Spleen (tissue), 11 donors: Measurements from ENCODE around the gene MYRF. TPM values are rescaled to one million over a fixed set of nuclear protein-coding genes. Genes with fewer than 3 reads are reported as not detected.

Experiments used
- DNase-seq: peaks from one replicate; pipeline ENCODE4 v3.0.0-alpha.2; 2020
- H3K27ac ChIP-seq, 8 donors: fragments of 200-600 bp; sonication (generic) in 7 of 8; 1 replicate in 4 of 8; 2 replicates in 4 of 8; pipeline versions ENCODE4 v1.5.0 to v1.8.0; 2016 to 2021; ENCODE audit warnings: inconsistent platforms in 4 of 8, mild to moderate bottlenecking in 4 of 8, moderate library complexity in 1 of 8
- H3K27me3 ChIP-seq, 7 donors: fragments of 200-600 bp; sonication (generic) in 6 of 7; replicated peaks in 1 of 7; 1 replicate in 4 of 7; 2 replicates in 3 of 7; pipeline versions ENCODE4 v1.5.0 to v1.8.0; 2016 to 2021; ENCODE audit warnings: inconsistent platforms in 3 of 7, mild to moderate bottlenecking in 1 of 7
- H3K36me3 ChIP-seq, 6 donors: fragments of 200-600 bp; sonication (generic) in 5 of 6; 1 replicate in 4 of 6; 2 replicates in 2 of 6; pipeline versions ENCODE4 v1.5.0 to v1.8.0; 2016 to 2021; ENCODE audit warnings: inconsistent platforms in 2 of 6
- H3K4me1 ChIP-seq, 6 donors: fragments of 200-600 bp; sonication (generic) in 5 of 6; 1 replicate in 3 of 6; 2 replicates in 3 of 6; pipeline versions ENCODE4 v1.5.0 to v1.8.0; 2016 to 2021; ENCODE audit warnings: inconsistent platforms in 3 of 6
- H3K4me3 ChIP-seq, 8 donors: fragments of 200-600 bp; sonication (generic) in 7 of 8; 1 replicate in 4 of 8; 2 replicates in 4 of 8; pipeline versions ENCODE4 v1.5.0 to v1.8.0; 2016 to 2021; ENCODE audit warnings: inconsistent platforms in 4 of 8, mild to moderate bottlenecking in 4 of 8, moderate library complexity in 2 of 8
- H3K9me3 ChIP-seq, 8 donors: fragments of 200-600 bp; sonication (generic) in 7 of 8; 1 replicate in 4 of 8; 2 replicates in 4 of 8; pipeline versions ENCODE4 v1.5.0 to v1.8.0; 2016 to 2021; ENCODE audit warnings: inconsistent platforms in 4 of 8
- CTCF ChIP-seq, 11 experiments: fragments of 200-600 bp in 7 of 11; fragments of 450-650 bp in 4 of 11; sonication (generic) in 4 of 11; IDR thresholded peaks in 8 of 11; conservative IDR thresholded peaks in 3 of 11; 1 replicate in 7 of 11; 2 replicates in 4 of 11; pipeline versions ENCODE4 v1.4.0 to v1.8.0; 2016 to 2021; ENCODE audit warnings: antibody characterized with exemption in 11 of 11, inconsistent platforms in 4 of 11, mild to moderate bottlenecking in 1 of 11
- POLR2A ChIP-seq, 3 donors: fragments of 450-650 bp; IDR thresholded peaks; one replicate each; pipeline ENCODE4 v1.5.1; 2017; ENCODE audit warnings: antibody characterized with exemption in 3 of 3, mild to moderate bottlenecking in 1 of 3
- POLR2AphosphoS5 ChIP-seq, 3 donors: sonication (generic); formaldehyde crosslinking; IDR thresholded peaks; one replicate each; pipeline ENCODE4 v1.5.1; 2017; ENCODE audit warnings: antibody characterized with exemption in 3 of 3
- WGBS, 5 donors: extraction: QIAGEN DNeasy Blood & Tissue Kit in 3 of 5; methylation state at CpG; one replicate each; pipeline versions ENCODE4 v1.1.5 to v1.1.7; 2013 to 2018; 5-methylcytosine and 5-hydroxymethylcytosine counted together
- intact Hi-C: fragments of 100-400 bp; cut with DNase I; formaldehyde crosslinking; loops from one replicate; pipeline ENCODE4 v1.15.0; 2023; ENCODE audit warnings: low total_unique reads
- polyA plus RNA-seq, 3 donors: library from polyadenylated mRNA; stranded (reverse); fragments of 200-250 nt; gene quantifications; one replicate each; pipeline ENCODE4 v1.2.1, GENCODE V29; 2013
- total RNA-seq, 7 donors: library from RNA; depleted of rRNA in 3 of 7; stranded (reverse); fragments of >200 nt in 3 of 7; fragmentation: NEBNext Ultra II Directional in 4 of 7; extraction: Animal tissue kit (Norgen Biotek cat#: 25700) in 4 of 7; gene quantifications; one replicate each; pipeline versions ENCODE4 v1.1.0 to v1.2.1, GENCODE V29; 2016 to 2021
- donor health status: healthy with polysubstance abuse.
- donor health status: DM: no; HTN: no; CAD: no; lungs with moderate emphysema.
- donor health status: DM: no; HTN: no; CAD: no.
- donor health status: Bipolar disorder and iron deficiency.
- donor health status: healthy.
- donor health status: DM: no; HTN: no; CAD: no.
- donor health status: DM: yes; HTN: yes; CAD: no.

The MYRF gene
- total and polyA plus RNA-seq, 10 donors: 0.15 to 1.5 (median 0.55) TPM

GRCh38 chr11:61710019-61710418, 42.4 kb upstream of the MYRF start:
- H3K9me3 ChIP-seq: no peaks in the 10 kb centered on the region
- no peak overlapping the region for H3K4me3 ChIP-seq
- no peak overlapping the region for H3K27ac ChIP-seq
- no peaks in the 10 kb centered on the region for H3K27me3 ChIP-seq
- intact Hi-C loops: no loop called here
- no peaks in the 10 kb centered on the region for H3K36me3 ChIP-seq
- no peak for DNase-seq
- H3K4me1 ChIP-seq: peaks cover 0 to 9% (median 0%) of the 10 kb centered on the region in 6 donors
- WGBS, 5 donors: 87 to 94% (median 90%) methylated on average over 6 to 7 of the region's 7 CpGs
- TF ChIP-seq POLR2AphosphoS5 (IDR thresholded peaks at IDR 0.05) (no peak), CTCF (IDR thresholded peaks at IDR 0.05 in 8 of 11, conservative IDR thresholded peaks at IDR 0.05 in 3 of 11) (no peak), POLR2A (IDR thresholded peaks at IDR 0.05) (no peak)

GRCh38 chr11:61711037-61711436, 41.4 kb upstream of the MYRF start:
- no peak for DNase-seq
- intact Hi-C loops: no loop called here

GRCh38 chr11:61711498-61711897, 40.9 kb upstream of the MYRF start:
- 80 to 90% (median 84%) methylated on average over 6 of the region's 6 CpGs for WGBS, 5 donors
- TF ChIP-seq POLR2A (IDR thresholded peaks at IDR 0.05) (no peak), CTCF (IDR thresholded peaks at IDR 0.05 in 8 of 11, conservative IDR thresholded peaks at IDR 0.05 in 3 of 11) (no peak), POLR2AphosphoS5 (IDR thresholded peaks at IDR 0.05) (no peak)
- no peak for DNase-seq

More at GRCh38 chr11:61711037-61711436, 41.4 kb upstream of the MYRF start:
- Histone ChIP-seq H3K36me3 (no peaks in the 10 kb centered on the region), H3K27me3 (no peaks in the 10 kb centered on the region), H3K4me1 (peaks cover 0 to 16% (median 2%) of the 10 kb centered on the region in 6 donors), H3K4me3 (no peak overlapping the region), H3K27ac (no peak overlapping the region), H3K9me3 (no peaks in the 10 kb centered on the region)
- TF ChIP-seq CTCF (IDR thresholded peaks at IDR 0.05 in 8 of 11, conservative IDR thresholded peaks at IDR 0.05 in 3 of 11) (no peak), POLR2A (IDR thresholded peaks at IDR 0.05) (no peak), POLR2AphosphoS5 (IDR thresholded peaks at IDR 0.05) (no peak)
- WGBS, 5 donors: 87 to 94% (median 90%) methylated on average over 13 to 14 of the region's 14 CpGs

GRCh38 chr11:61712314-61712713, 40.1 kb upstream of the MYRF start:
- 88 to 93% (median 89%) methylated on average over 12 of the region's 12 CpGs for WGBS, 5 donors
- no peak overlapping the region for H3K4me3 ChIP-seq

More at GRCh38 chr11:61711498-61711897, 40.9 kb upstream of the MYRF start:
- intact Hi-C loops: no loop called here
- Histone ChIP-seq H3K4me1 (peaks cover 0 to 20% (median 2%) of the 10 kb centered on the region in 6 donors), H3K36me3 (no peaks in the 10 kb centered on the region), H3K27me3 (no peaks in the 10 kb centered on the region), H3K9me3 (no peaks in the 10 kb centered on the region), H3K4me3 (no peak overlapping the region), H3K27ac (no peak overlapping the region)

More at GRCh38 chr11:61712314-61712713, 40.1 kb upstream of the MYRF start:
- DNase-seq: no peak
- Histone ChIP-seq H3K27me3 (no peaks in the 10 kb centered on the region), H3K4me1 (peaks cover 0 to 29% (median 2%) of the 10 kb centered on the region in 6 donors), H3K9me3 (no peaks in the 10 kb centered on the region), H3K36me3 (no peaks in the 10 kb centered on the region), H3K27ac (no peak overlapping the region)
- TF ChIP-seq POLR2A (IDR thresholded peaks at IDR 0.05): no peak
- TF ChIP-seq POLR2AphosphoS5 (IDR thresholded peaks at IDR 0.05): no peak
- no peak for TF ChIP-seq CTCF (IDR thresholded peaks at IDR 0.05 in 8 of 11, conservative IDR thresholded peaks at IDR 0.05 in 3 of 11)
- intact Hi-C loops: no loop called here
